ENCODE results near the gene LOXHD1. TPM values are rescaled to one million over a fixed set of nuclear protein-coding genes. Genes with fewer than 3 reads are reported as not detected.

The LOXHD1 gene
- total RNA-seq, 4 donors from 2014 or later, result 0.16 TPM; not detected in 3

DNA sequence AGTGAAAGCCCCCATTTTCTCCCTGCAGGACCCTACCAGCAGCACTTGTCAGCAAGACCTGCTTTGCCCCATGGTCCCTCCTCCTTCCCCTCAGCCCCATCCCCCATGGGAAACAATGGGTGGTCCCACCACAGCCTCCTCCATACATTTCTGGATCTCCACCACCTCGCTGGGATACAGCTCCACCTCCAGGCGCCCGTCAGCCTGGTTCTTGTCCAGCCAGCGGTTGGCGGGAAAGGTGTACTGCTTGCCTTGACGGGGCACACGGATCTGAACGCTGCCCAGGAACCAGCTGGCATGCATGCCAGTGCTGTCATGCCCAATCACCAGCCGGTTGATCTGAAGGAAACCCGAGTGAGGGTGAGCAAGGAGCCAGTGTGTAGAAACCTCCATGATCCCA is 90.9 kb downstream of the LOXHD1 start:
- no peaks in the 10 kb centered on the region for H3K27me3 ChIP-seq
- intact Hi-C loops (cut with DNase I; ENCODE audit: low total_unique reads) (no loop called here), in situ Hi-C loops (cut with MboI; ENCODE audit: low pct_ligation_motif_present in 1 of 4, low pct_unique_long_range_greater_than_20kb in 1 of 4, low sequenced_read_pairs in 3 of 4) (loop anchor here in 1 of 4 donors (25.0 kb wide), 1 partner anchor 96 kb away; the partner anchor contains the start of gene LOXHD1)
- no peaks in the 10 kb centered on the region for H3K9me3 ChIP-seq
- no peaks in the 10 kb centered on the region for H3K36me3 ChIP-seq
- DNase-seq, result no peak
- no peak overlapping the region for H3K4me3 ChIP-seq
- TF ChIP-seq EP300 (IDR thresholded peaks at IDR 0.05; ENCODE audit: low read depth), result no peak
- no peak for TF ChIP-seq POLR2A (IDR thresholded peaks at IDR 0.05)
- no peaks in the 10 kb centered on the region for H3K4me1 ChIP-seq
- WGBS, 2 donors (ENCODE audit: low coverage in 1 of 2), result 79 to 80% methylated on average over 1 to 10 of the region's 10 CpGs
- no peak overlapping the region for H3K27ac ChIP-seq

- Histone ChIP-seq H3K27ac (no peak overlapping the region), H3K9me3 (no peaks in the 10 kb centered on the region), H3K27me3 (no peaks in the 10 kb centered on the region), H3K4me1 (no peaks in the 10 kb centered on the region), H3K4me3 (no peak overlapping the region), H3K36me3 (no peaks in the 10 kb centered on the region)
- 77 to 85% methylated on average over 5 of the region's 5 CpGs for WGBS, 2 donors (ENCODE audit: low coverage in 1 of 2)
- no peak for DNase-seq
- intact Hi-C loops (cut with DNase I; ENCODE audit: low total_unique reads) (no loop called here), in situ Hi-C loops (cut with MboI; ENCODE audit: low pct_ligation_motif_present in 1 of 4, low pct_unique_long_range_greater_than_20kb in 1 of 4, low sequenced_read_pairs in 3 of 4) (loop anchor here in 1 of 4 donors (25.0 kb wide), 1 partner anchor 97 kb away; the partner anchor contains the start of gene LOXHD1)
- TF ChIP-seq EP300 (IDR thresholded peaks at IDR 0.05; ENCODE audit: low read depth), result no peak
- no peak for TF ChIP-seq CTCF (IDR thresholded peaks at IDR 0.05)
- TF ChIP-seq POLR2AphosphoS5 (IDR thresholded peaks at IDR 0.05), result no peak
- TF ChIP-seq POLR2A (IDR thresholded peaks at IDR 0.05), result no peak
These were observed 91.8 kb downstream of the LOXHD1 start for GRCh38 chr18:46565256-46565655.

DNA sequence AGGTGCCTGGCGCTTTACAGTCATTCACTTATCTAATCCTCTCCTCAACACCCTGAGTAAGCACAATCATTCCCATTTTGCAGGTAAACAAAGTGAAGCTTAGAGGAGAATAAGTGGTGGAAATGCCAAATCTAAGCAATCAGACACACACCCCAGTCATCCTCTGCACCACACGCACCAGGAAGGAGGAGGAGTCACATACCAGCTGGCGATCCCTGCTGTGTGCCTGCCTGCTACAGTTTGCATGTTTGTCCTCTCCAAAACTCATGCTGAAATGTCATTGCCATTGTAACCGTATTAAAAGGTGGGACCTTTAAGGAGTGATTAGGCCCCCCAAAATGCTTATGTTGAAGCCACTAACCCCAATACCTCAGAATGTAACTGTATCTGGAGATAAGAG is 93.7 kb downstream of the LOXHD1 start:
- 58 to 100% methylated on average over 1 to 4 of the region's 4 CpGs for WGBS, 2 donors (ENCODE audit: low coverage in 1 of 2)
- no peak for TF ChIP-seq POLR2A (IDR thresholded peaks at IDR 0.05)
- no peak for TF ChIP-seq EP300 (IDR thresholded peaks at IDR 0.05; ENCODE audit: low read depth)
- no peak for TF ChIP-seq POLR2AphosphoS5 (IDR thresholded peaks at IDR 0.05)
- TF ChIP-seq CTCF (IDR thresholded peaks at IDR 0.05), result no peak
- Histone ChIP-seq H3K9me3 (no peaks in the 10 kb centered on the region), H3K36me3 (no peaks in the 10 kb centered on the region), H3K4me3 (no peak overlapping the region), H3K4me1 (no peaks in the 10 kb centered on the region), H3K27me3 (no peaks in the 10 kb centered on the region), H3K27ac (no peak overlapping the region)
- intact Hi-C loops (cut with DNase I; ENCODE audit: low total_unique reads), result no loop called here
- no peak for DNase-seq
- in situ Hi-C loops (cut with MboI; ENCODE audit: low pct_ligation_motif_present in 1 of 4, low pct_unique_long_range_greater_than_20kb in 1 of 4, low sequenced_read_pairs in 3 of 4), result loop anchor here in 1 of 4 donors (25.0 kb wide), 1 partner anchor 99 kb away; the partner anchor contains the start of gene LOXHD1

DNA sequence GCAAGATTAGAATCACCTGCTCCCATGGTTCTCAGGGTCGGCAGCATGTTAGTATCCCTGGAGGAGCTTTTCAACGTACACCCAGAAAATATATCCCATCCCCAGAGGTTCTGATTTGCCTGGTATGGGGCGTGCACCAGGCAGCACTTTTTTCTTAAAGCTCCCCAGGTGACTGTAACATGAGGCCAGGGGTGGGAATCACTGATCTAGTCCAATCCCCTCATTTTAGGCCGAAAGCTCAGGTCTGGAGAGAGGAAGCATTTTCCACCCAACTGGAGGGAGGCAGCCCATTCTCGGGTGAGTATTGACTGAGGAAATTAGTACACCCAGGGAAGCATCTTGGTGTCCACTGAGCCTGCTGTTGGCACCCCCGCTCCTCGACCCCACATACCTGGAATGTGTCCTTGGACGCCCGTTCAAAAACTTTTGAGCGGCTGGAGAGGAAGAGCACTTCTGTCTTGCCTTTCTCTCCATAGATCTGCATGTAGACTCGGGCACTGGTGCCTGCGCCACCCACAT is 94.3 kb downstream of the LOXHD1 start:
- H3K27me3 ChIP-seq, result no peaks in the 10 kb centered on the region
- H3K4me3 ChIP-seq, result no peak overlapping the region
- TF ChIP-seq POLR2AphosphoS5 (IDR thresholded peaks at IDR 0.05) (no peak), CTCF (IDR thresholded peaks at IDR 0.05) (no peak), POLR2A (IDR thresholded peaks at IDR 0.05) (no peak), EP300 (IDR thresholded peaks at IDR 0.05; ENCODE audit: low read depth) (no peak)
- H3K36me3 ChIP-seq, result no peaks in the 10 kb centered on the region
- in situ Hi-C loops (cut with MboI; ENCODE audit: low pct_ligation_motif_present in 1 of 4, low pct_unique_long_range_greater_than_20kb in 1 of 4, low sequenced_read_pairs in 3 of 4) (loop anchor here in 1 of 4 donors (25.0 kb wide), 1 partner anchor 100 kb away; the partner anchor contains the start of gene LOXHD1), intact Hi-C loops (cut with DNase I; ENCODE audit: low total_unique reads) (no loop called here)
- WGBS, 2 donors (ENCODE audit: low coverage in 1 of 2), result 71% methylated on average over 12 of the region's 12 CpGs; no CpG with 5 or more reads in 1 of the 2 donors
- H3K9me3 ChIP-seq, result no peaks in the 10 kb centered on the region
- no peak overlapping the region for H3K27ac ChIP-seq
- DNase-seq, result no peak
- H3K4me1 ChIP-seq, result no peaks in the 10 kb centered on the region
